Central memory CD4-positive, alpha-beta T cell (primary cell): ENCODE measurements around the gene COL5A1.

Experiments used
- DNase-seq: peaks from one replicate; pipeline ENCODE4 v3.0.0; 2022

COL5A1 gene

DNA sequence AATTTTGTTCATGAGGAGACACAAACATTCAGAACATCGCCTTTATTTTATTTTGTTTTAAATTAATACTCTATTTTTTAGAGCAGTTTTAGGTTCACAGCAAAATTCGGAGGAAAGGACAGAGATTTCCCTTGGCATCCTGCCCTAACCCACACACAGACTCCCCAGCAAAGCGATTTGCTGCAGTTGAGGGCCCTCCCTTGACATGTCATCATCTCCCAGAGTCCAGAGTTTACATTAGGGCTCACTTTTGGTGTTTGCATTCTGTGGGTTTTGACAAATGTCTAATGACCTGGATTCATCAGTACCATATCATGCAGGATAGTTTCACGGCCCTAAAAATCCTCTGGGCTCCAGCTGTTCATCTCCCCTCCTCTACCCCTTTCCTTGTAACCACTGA is 33.6 kb upstream of the COL5A1 start:
- DNase-seq, result no peak

- no peak for DNase-seq
Measured at GRCh38 chr9:134611046-134611445, 30.6 kb upstream of the COL5A1 start.

- no peak for DNase-seq
Measured at GRCh38 chr9:134612309-134612708, 29.3 kb upstream of the COL5A1 start.

- DNase-seq, result no peak
Measured at GRCh38 chr9:134612715-134613114, 28.9 kb upstream of the COL5A1 start.

- DNase-seq, result no peak
Measured at GRCh38 chr9:134614256-134614655, 27.3 kb upstream of the COL5A1 start.

DNA sequence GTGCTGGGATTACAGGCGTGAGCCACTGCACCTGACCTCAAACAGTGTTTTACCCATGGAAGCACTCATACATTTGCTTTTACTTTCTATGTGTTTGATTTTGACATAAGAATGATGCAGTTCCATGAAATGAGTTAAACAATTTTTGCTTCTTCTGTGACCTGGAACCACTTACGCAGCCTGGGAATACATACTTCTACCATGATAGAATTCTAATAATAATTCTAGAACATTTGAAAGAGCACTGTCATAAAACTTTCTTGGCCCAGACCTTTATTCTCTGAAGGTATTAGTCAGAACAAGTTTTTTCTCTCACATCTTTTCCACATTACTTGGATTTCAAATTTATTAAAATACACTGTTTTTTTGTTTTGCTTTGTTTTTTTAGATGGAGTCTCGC is 25.3 kb upstream of the COL5A1 start:
- DNase-seq, result no peak

- DNase-seq, result no peak
Measured at GRCh38 chr9:134617246-134617645, 24.4 kb upstream of the COL5A1 start.

- DNase-seq, result no peak
Measured at GRCh38 chr9:134617836-134618162, 23.8 kb upstream of the COL5A1 start.

GRCh38 chr9:134618163-134618832 is 23.3 kb upstream of the COL5A1 start:
- no peak for DNase-seq

DNA sequence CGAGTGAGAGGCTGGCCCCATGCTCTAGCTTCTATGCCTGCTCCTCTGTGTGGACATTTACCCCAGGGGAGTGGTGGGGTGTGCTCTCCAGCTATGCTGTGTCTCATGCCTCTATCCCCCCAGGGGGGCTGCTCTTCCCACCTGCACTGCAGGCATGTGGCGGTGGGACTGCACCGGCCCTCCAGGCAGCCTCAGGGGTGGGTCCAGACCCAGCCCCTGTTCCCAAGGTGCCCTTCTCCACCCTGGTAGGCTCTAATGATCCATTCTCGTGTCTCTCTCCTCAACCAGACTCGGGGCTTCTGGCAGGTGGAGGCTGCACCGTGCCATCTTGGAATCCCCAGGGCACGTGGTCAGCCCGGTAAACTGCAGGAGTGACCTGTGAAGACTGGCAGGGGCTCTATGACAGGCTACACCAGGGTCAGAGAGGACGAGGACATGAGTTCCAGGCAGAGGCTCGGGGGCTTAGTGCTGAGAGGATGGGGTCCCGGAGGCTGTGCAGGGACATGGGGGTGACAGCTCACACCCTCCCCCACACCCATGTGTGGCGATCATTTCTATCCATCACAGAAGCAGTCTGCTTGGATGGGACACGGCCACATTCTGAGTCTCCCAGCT is 22.7 kb upstream of the COL5A1 start:
- no peak for DNase-seq

- no peak for DNase-seq
Measured at GRCh38 chr9:134619448-134619982, 22.1 kb upstream of the COL5A1 start.

- no peak for DNase-seq
Measured at GRCh38 chr9:134619983-134620661, 21.5 kb upstream of the COL5A1 start.

DNA sequence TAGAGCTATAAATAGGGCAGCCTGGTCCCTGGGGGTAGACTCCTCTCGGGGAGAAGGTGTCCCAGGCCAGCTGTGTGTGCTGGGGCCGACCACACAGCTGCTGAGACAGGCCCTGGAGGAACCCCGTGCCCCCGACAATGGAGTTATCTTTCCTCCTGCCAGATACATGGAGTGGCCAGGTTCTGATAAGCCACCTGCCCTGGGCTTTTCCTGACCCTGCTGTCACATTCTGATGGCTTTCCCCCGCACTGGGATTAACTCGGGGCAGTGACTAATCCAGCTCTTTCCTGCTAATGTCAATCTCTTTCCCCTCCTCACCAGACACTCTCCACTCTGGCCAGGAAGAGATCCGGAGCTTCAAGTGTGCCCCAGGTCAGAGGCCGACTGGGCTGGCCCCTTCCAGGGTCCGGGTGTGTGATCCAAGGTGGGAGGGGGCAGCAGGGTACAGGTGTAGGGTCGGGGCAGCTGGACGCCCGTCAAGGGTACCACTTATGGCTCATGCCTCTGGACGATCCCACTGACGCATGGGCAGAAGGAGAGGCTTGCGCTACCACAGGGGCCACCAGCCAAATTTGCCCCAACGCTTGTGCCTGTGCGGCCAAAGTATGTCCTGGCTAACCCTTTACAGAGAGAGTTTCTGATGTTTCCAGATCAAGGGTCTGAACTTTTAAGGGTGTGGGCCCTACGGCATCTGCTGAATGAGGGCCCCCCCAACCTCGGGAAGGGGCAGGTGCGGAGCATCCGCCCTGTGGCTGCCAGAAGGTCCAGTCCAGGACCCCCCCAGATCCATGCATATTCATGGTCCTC is 20.6 kb upstream of the COL5A1 start:
- no peak for DNase-seq

- DNase-seq, result no peak
Measured at GRCh38 chr9:134621558-134622110, 20.0 kb upstream of the COL5A1 start.

GRCh38 chr9:134622896-134623257 is 18.7 kb upstream of the COL5A1 start:
- DNase-seq, result no peak

DNA sequence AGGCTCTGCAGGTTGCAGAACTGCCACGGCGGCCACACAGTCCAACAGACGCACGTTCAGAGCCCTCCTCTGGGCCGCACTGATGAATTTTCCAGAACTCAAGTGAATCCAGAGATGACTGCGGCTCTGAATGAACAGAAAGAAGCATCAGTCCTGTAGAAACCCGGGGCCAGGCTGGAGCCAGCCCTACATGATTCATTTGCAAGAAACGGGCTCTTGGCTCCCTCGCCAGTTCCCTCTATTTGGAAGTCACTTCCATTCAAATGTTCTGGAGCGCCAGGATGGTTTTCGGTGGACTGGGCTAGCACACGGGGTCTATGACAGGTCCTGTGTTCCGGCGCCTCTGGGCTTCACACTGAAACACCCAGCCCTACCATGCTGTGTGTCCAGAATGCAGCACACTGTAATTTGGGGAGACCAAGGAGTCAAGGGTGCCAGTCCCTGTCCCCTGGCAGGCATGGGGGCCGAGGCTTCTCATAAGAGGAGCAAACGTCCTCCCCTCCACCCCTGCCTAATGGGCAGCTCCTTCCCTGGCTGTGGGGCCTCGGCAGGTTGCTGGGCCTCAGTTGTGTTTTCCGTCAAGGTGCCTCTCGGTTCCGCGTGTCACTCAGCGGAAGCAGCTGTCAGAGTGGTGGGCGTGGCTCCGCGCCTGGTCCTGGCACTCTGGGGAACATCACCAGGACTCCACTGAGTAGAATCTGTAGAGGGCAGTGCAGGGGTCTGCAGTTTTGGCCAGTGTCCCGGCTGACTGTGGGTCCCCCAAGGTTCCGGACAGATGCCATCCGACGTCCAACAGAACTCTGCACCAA is 18.1 kb upstream of the COL5A1 start:
- no peak for DNase-seq

DNA sequence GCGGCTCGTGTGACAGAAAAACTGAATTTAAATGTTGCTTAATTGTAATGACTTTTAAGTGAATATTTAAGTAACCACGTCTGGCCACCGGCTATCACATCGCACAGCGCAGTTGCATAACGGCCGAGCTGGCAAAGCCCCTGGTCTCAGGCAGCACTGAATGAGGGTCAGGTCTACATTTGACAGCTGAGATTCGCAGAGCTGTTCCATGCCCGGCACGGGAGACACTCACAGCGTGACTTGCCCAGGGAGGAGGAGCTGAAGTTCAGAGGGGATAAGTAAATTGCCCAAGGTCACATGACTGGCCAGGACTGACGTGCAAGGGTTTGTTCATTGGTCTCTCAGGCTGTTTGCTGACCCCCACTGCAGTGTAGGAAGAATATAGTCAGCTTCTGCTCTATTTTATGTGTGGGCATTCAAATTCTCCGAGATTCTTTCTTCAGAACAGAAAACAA is 17.4 kb upstream of the COL5A1 start:
- DNase-seq, result no peak

GRCh38 chr9:134624621-134625181 is 16.9 kb upstream of the COL5A1 start:
- DNase-seq, result no peak

DNA sequence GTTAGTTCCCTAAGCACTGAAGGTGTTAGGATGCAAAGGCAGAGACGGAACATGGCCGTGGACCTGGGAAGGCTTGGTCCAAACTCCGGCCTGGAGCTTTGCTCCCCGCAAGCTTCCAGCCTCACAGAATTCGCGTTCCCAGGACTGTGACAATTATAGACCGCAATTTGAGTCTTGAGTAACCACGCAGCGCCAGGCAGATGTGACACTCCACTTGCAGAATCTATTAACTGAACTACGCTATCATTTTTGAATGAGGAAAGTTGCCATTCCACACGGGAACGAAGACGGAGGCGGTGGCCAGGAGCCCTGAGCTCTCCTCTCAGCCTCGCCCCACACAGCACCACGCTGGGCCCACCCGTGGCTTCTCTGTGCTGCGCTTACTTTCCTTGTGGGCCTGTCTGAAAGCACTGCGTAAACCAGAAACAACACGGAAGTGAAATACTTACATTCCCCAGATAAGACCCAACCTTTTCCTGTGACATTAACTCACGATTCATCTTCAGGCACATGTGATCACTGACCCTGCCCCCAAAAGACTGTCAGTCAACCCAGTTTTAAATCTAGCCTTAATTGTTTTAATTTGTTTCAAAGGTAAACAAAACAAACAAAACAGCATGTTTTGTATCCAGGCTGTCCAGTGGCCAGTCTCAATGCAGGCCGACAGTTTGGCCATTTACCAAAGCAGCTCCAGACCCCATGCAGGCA is 16.1 kb upstream of the COL5A1 start:
- no peak for DNase-seq

DNA sequence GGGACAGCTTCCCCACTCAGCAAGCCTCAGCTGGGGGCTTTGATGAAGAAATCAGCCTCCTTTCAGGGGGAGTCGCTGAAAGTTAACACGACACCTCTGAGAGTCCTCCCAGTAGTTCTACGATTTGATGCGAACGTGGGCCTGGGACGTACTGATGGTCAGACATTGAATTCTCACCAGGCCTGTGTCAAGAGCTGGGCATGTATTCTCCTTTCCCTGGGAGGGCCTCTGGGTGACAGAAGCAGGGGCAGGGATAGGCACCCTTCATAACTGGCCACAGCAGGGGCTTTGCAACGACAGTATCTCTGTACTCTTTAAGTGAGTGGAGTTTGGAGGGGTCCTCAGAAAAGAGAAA is 15.6 kb upstream of the COL5A1 start:
- no peak for DNase-seq
